GM19099 (cell line): ENCODE measurements around the gene CACNA2D4.

Experiments
- POLR2A ChIP-seq: IDR thresholded peaks from 3 replicates; pipeline ENCODE4 v1.6.1; 2011; ENCODE audit warnings: low read depth; ENCODE audit not compliant: insufficient read length; ENCODE audit errors: extremely low read depth

CACNA2D4 gene

DNA sequence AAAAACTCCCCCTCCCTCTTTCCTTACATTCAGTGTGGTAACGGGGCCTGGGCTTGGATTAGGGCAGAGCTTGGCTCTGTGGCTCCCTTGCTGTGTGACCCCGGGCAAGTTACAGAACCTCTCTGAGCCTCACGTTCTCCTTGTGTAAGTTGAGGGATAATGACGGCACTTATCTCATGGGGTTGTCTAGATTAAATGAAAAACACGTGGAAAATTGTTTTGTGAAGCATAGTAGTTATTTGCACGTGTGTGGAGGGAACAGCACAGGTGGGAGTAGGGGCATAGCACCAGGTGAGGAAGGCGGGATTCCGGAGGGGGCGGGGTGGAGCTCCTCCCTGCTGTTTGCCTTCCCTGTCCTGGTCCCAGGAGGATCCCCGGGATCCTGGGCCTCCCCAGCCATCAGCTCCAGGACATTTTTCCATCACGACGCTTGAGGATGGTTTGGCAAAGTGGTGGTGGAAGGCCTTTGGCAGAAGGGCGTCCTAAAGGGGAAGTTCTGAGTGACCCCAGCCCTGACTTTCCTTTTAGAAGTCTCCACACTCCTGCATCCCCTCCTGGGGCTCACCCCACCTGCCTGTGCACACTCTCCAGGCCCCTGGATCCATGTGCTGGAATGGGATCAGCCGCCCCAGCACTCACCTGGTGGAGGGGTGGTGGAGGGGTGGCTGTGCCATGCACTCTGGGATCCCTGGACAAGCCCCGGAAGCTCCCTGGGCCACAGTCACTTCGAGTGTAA lies 75.4 kb downstream of the CACNA2D4 start:
- TF ChIP-seq POLR2A, result no peak

DNA sequence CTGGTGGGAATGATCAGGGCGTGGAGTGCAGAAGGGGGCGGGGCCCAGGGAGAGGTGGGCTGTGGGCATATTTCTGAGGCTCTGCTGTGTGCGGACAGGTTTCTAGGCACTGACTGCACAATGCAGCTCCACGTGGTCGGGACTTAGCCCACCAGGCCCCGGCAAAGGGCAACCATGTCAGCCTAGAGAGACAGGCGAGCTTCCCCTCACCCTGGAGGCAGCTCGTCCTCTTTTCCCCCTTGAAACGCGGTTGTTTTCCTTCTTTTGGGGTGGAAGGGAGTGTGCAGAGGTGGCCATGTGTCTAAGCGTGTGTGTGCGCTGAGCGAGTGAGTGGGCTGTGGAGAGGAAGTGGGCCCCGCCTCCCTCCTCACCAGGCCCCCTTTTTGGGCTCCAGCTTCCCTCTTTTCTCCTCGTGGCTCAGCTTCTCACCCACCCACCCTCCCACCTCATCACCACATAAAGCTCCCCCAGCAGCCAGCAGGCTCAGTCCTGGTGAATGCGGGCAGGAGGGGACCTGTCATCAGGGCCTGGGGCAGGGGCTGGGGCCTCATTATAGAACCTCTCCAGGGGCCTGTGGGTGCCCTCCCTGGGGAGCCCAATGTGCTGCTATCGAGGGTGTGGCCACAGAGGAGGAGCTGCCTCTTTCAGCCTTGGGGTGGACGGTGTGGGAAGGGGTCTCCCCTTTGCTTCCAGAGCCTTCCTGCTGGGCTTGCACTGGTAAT lies 76.1 kb downstream of the CACNA2D4 start:
- TF ChIP-seq POLR2A, result no peak

DNA sequence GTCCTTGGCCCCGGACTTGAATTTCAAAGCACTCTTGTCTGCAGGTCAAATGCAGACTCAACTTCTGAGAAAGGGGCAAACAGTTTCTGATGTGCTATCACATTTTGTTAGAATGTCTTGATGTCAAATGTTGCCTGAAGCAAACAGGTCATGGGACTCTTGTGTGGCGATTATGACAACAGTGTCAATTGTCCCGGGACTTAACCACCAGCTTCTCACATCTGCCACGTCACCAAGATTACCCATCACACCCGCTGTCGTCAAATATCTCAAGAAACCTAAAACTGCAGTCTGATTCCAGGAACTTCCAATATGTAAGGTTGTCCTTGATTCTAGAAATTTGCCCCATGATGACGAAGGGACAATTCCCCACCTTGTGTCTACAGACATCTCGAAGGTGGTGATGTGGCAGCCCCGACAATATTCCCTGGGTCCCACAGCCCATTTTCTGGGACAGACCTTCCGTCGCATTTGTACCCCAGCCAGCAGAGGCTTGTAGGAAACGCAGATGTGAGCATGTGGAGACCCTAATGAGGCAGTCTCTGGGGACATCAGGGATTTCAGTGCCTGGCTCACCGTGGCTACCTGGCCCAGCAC lies 76.8 kb downstream of the CACNA2D4 start:
- TF ChIP-seq POLR2A, result no peak

DNA sequence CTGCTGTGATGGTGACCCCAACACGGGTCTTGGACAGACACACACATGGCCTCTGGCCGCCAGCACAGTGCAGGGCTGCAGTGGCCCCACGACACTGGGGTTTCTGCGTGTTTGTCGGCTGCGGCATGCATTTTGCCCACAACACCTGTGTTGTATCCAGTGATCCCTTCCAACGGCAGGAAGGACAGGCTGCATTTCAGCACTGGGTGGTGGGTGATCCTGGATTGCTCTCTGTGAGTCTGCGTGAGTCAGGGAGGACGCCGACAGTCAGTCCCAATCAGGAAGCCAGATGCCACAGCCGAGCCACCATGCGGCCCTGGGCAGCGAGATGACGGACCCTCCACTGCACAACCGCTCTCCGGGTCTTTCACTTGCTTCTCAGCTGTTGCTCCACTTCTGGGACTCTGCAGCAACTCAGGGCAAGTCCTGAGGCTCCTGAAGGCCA lies 77.4 kb downstream of the CACNA2D4 start:
- TF ChIP-seq POLR2A, result no peak

DNA sequence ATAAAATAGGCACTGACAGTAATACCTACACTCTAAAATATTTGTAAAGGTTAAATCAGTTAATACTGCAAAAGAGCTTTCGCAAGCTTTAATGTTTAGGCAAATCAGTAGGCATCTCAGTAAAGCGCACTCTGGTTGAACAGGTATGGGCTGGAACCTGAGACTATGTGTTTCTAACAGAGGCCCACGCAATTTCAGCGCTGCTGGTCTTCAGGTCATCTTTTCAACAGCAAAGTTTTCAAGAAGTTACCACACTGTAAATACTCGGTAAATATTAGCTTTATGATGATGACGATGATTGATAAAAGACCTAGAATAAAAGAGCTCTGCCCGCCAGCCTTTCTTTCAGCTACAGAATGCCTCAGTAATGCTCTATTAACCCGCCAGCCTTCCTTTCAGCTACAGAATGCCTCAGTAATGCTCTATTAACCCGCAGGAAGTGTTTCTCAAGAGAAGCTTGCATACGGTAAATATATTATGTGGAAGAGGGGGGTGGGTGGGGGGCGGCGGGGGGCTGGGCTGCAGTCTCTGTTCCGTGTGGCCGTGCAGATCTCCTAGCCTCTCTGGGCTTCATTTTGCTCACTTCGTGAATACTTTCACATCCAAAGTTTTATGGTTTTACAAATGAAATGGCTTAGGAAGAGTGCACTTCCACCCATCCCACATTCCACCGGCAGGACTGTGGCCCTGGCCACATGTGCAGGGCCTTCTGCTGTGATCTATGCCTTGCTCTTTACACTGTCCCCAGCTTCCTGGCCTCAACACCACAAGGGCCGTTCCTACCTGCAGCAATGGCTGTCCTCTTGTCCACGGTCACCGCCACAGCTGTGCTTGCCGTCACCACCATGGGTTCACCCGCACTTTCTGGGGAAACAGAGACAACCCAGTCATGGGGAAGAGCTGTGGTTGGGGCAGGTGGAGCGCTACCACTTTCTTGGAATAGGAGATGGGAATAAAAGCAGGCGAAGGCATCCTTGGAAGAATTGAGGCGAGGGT lies 78.2 kb downstream of the CACNA2D4 start:
- no peak for TF ChIP-seq POLR2A

- TF ChIP-seq POLR2A, result no peak
These were observed 79.0 kb downstream of the CACNA2D4 start for GRCh38 chr12:1839464-1839863.

DNA sequence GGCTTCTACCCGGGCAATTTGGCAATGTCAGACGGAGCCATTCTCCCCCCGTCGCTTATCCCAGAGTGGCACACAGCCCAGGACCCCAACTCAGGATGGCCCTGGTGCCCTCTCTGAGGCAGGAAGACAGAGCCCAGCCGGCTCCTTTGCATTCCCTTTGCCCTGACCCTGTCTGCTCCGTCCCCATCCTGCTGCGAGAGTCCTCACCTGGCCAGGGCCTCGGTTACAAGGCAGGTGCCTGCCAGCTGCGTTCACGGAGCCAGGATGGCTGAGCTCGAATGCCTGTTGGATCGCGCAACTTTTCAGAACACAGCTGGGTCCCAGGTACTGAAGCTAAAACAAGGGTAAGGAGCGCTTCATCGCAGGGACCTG lies 79.5 kb downstream of the CACNA2D4 start:
- TF ChIP-seq POLR2A, result no peak

GRCh38 chr12:1838205-1838993 lies 80.1 kb downstream of the CACNA2D4 start:
- TF ChIP-seq POLR2A, result no peak

DNA sequence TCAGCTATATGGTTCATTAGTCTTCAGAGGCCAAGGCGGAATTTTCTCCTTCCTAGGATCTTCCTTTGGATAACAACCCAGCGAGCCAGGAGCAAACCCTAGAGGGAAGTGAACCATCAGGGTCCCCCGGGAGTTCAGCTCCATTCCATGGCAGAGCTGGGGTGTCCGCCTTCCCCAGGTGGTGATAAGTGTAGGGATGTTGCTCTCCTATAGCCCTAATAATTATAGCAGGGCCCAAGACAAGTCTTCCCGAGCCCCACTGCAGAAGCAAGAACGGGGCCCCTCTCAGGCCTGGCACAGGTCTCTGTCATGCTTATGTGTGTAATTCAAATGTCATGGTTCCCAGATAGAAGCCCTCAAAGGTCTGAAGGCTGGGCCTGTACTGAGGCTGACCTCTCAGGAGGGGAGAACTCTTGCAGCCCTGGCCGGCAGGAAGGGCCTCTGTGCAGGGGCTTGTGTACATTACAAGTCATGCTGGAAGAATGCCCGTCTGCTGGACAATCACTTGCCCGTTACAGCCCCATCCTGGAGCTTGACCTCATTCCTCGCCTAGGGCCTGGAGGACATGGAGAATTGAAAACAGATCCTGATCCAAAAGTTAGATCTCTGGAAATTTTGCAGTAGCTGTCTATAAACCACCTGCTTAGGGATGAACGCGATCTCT lies 80.8 kb downstream of the CACNA2D4 start:
- no peak for TF ChIP-seq POLR2A

DNA sequence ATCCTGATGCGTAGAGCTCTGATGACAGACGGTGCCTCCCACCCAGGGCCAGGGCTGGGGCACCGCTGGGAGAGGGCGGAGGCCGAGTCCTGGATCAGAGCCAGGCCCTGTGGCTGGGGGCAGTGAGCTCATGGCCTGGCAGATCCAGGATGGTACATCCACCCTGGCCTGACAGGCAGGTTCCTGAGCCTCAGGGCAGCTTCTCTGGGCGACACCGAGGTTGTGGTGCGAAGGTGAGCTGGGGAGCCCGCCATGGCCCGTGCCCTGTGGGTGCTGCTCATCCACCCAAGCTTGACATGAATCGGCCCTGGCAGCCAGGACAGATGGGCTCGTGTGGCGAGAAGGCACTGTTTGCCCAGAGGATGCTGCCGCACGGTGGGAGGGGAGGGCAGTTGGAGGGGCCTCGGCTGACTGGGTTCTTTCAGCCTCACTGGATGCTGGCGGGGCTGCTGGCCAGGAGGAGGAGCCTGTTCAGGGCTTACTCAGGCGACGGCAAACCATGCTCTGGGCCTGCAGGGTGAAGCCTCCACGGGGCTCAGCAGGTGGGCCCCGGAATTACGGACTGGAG lies 81.5 kb downstream of the CACNA2D4 start:
- TF ChIP-seq POLR2A, result no peak

DNA sequence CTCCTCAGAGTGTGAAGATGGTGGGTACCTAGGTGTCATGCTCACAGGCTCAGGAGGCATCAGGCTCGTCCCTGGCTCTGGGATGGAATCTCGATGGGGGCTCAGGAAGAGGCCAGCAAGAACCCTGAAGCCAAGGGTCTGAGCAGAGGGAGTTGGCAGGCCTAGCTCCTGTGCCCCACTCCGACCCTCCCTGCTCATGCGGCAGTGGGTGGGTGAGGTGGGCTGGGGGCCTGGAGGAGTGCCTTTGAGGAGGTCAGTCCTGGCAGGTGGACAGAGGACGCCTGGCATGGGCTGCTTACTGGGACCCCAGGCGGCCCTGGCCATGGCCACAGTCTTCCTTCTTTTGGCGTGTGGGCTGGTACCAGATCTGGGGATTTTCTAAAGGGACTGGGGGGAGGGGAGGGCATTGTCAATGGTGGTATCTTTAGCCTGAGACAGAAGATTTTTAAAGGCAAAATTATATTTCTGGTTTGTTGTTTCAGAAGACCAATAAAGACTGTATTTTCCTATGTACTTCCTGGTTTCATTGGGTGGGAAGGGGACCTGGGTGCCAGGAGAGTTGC lies 82.1 kb downstream of the CACNA2D4 start:
- no peak for TF ChIP-seq POLR2A

DNA sequence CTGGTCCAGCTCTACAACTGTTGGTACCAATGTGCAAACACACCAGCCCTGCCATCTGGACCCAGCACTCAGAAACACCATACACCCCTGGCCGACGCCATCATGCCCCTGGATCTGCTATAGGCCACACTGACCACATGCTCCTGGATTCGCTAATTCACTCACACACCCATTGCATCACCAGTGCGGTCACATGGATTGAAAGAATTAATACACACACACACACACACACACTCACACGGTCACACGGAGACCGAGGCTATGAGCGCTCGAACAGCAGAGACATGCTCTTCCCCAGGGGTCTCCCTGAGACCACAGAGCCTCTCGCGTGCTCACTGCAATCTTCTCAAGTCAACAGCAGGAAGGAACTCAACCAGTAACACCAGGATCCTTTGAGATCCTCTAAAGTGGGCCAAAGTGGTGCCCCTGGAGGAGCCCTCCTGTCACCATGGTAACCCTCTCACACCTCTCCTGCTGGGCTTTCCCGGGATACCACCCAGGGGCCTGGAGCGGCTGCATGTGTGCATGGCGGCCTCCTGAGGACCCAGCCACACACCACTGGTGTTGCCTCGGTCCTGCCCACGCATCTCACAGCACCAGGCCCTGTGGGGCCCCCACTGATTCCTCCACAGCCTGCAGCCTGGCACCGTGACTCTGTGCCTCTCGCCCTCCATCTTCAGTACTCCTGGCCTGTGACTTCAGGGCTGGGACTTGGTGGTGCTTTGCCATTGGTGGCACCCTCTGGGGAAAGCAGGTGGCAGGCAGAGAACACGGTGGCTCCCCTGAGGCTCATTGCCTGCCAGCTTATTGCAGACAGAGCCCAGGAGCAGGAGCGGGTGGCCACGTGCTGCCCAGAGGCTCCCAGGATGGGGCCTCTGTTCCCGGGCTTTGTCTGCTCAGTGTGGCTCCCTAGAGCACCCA lies 83.0 kb downstream of the CACNA2D4 start:
- no peak for TF ChIP-seq POLR2A
